Subcutaneous adipose tissue (tissue), 4 donors: ENCODE data around the gene KRT40. TPM values are rescaled to one million over a fixed set of nuclear protein-coding genes. Genes with fewer than 3 reads are reported as not detected.
"Not testable (repeated sequence)": the region's sequence is repeated elsewhere in the genome, so short reads cannot be mapped to it uniquely, and the experiment has no call there.

Experiments used
- total RNA-seq, 4 donors: library from RNA; depleted of rRNA; stranded (reverse); fragments of >200 nt; gene quantifications; one replicate each; pipeline ENCODE4 v1.1.0, GENCODE V29; 2016
- TF ChIP-seq, protein P1 (sequence below): fragments of 450-650 bp; IDR thresholded peaks from one replicate; pipeline ENCODE4 v1.5.1; 2016; ENCODE audit warnings: low read depth, mild to moderate bottlenecking, control low read depth, antibody characterized with exemption, moderate library complexity

Gene KRT40
- total RNA-seq, 4 donors from 2014 or later: not detected

DNA sequence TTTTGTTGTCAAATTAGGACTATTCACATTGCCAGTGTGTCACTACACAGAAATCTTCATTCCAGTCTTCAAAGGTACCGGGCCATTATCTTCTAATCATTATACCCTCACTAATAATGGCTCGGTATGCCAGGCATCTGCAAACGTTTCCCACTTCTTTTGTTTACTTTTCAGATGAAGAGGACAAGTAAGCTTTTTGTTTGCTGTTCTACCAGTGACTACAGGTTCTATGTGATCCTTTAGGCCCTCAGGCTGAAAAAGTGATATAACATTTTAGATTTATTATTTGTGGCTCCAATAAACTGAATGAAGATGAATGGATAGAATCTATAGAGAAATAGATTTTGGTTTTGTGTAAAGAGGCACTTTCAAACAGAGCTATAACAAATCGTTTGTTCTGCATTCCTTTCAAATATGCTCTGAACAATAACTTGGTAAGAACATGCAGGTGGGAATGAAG, 25.2 kb upstream of the KRT40 start:
- TF ChIP-seq, protein P1, sequence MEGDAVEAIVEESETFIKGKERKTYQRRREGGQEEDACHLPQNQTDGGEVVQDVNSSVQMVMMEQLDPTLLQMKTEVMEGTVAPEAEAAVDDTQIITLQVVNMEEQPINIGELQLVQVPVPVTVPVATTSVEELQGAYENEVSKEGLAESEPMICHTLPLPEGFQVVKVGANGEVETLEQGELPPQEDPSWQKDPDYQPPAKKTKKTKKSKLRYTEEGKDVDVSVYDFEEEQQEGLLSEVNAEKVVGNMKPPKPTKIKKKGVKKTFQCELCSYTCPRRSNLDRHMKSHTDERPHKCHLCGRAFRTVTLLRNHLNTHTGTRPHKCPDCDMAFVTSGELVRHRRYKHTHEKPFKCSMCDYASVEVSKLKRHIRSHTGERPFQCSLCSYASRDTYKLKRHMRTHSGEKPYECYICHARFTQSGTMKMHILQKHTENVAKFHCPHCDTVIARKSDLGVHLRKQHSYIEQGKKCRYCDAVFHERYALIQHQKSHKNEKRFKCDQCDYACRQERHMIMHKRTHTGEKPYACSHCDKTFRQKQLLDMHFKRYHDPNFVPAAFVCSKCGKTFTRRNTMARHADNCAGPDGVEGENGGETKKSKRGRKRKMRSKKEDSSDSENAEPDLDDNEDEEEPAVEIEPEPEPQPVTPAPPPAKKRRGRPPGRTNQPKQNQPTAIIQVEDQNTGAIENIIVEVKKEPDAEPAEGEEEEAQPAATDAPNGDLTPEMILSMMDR: no peak

DNA sequence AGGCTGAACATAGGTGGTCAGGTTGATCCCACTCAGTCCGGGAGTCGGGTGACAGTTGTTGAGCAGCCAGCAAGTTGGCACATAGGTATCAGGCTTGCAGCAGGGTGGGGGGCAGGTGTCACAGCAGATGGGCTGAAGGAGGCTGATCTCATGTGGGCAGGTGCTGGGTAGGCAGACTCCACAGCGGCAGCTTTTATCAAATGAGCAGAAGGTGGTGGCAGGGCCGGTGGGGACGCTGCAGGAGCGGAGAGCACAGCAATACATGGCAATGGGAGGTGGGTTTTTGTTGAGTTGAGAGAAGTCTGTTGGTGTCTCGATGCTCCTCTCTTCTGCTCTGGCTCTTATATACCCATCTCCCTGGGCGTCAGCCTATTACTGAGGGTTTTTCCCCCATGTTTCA, 24.7 kb upstream of the KRT40 start, which contains the start of gene KRTAP3-1:
Gene KRTAP3-1 (minus strand): TSS at position 318 of the 400 bp plus-strand sequence. CDS start 54 bp downstream, at position 264.
- TF ChIP-seq, protein P1: no peak

DNA sequence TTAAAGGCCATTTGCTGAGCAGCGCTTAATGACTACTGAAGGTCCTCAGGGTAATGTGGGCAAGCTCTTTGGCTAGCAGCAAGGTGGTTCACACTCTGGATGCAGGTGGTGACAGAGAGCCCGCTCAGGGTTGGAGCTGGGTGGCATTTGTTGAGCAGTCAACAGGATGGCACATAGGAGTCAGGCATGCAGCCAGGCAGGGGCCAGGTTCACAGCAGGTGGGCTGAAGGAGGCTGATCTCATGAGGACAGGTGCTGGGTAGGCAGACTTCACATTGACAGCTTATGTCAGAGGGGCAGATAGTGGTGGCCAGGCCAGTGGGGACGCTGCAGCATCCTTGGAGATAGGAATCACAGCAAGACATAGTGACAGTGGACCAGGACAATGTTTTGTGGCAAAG, 20.3 kb upstream of the KRT40 start:
- TF ChIP-seq, protein P1: no peak

DNA sequence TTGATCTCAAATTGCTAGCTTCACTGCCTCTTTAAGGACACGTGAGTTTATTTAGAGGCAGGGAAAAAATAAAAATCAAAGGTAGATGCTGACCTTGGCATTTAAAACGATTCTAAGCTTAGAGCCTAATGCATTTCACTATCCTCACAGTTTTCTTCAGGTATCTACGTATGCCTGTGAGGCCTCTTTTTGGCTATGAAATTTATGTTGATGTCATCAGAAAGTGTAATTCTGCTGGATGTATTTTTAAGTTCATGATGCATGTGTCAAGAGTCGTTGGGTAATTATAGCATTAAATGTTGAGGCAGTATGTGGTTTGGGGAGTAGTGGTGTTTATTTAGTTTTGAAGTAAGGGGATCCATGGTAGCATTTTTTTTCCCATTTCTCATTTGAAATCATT, 19.8 kb upstream of the KRT40 start:
- TF ChIP-seq, protein P1: no peak

DNA sequence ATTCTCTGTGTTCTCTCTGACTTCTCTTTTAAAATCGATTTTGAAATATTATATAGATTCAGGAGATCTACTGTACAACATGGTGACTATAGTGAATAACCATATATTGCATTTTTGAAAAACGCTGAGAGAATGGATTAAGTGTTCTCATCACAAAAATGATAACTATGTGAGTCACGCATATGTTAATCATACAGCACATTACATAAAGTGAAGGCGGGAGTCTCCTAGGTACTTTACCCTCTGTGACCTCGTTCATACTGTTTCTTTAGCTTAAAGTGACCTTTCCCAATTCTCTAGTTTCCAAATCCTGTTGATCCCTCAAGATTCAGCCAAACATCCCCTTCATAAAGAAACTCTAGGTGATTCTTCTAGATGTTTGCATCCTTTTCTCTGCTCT, 18.7 kb upstream of the KRT40 start:
- TF ChIP-seq, protein P1: no peak

DNA sequence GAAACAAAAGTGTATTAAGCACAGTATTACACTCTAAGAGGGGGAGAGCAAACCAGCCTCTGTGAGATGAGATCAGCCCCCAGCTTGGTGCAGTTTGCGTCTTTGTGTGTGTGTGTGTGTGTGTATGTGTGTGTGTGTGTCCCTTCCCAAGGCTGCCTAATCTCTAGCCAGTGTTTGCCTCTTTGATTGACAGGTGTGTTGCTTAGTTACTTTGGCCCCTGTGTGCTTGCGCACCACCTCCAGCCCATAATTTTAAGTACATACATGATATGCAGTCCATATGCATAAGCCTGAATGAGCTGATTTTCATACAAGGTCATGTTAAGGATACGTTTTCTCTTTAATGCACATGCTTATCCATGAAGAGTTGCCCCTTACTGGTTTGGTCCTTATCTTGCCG, 17.7 kb upstream of the KRT40 start:
- TF ChIP-seq, protein P1: no peak

DNA sequence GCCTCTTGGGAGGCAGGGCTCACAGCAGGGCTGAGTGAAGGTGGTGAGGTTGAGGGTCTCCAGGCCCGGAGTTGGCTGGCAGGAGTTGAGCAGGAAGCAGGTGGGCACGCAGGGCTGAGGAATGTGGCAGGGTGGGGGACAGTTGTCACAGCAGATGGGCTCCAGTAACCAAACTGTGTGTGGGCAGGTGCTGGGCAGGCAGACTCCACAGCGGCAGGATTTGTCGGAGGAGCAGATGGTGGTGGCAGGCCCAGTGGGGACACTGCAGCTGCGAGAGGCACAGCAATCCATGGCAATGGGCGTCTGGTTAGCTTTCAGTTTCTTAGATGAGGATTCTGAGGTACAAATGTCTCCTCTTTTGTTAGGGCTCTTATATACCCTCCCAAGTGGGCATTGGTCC, 15.4 kb upstream of the KRT40 start, which contains the start of gene KRTAP3-2:
Gene KRTAP3-2 (minus strand): TSS at position 344 of the 400 bp plus-strand sequence. CDS start 53 bp downstream, at position 291.
- TF ChIP-seq, protein P1: not testable (repeated sequence)
